Endothelial cell of umbilical vein (primary cell): Measurements from ENCODE around the gene DZIP1. TPM values are rescaled to one million over a fixed set of nuclear protein-coding genes. Genes with fewer than 3 reads are reported as not detected.

Experiments
- BruUV-seq: library from RNA; stranded (reverse); fragments of 400-500 nt; replicated peaks from 2 replicates; lab custom pipeline; 2021; lab: Mats Ljungman, UMichigan
- CTCF ChIA-PET: fragments of 300-600, 350-600 bp; sonication (Branson Sonifier 250); formaldehyde crosslinking; loops from one replicate; lab custom pipeline; 2021; ENCODE audit warnings: antibody characterized with exemption, inconsistent platforms; lab: Charles Lee
- POLR2A ChIA-PET: fragments of 300-600, 350-600 bp; sonication (Branson Sonifier 250); formaldehyde crosslinking; loops from one replicate; lab custom pipeline; 2021; ENCODE audit warnings: antibody characterized with exemption, inconsistent platforms; lab: Charles Lee
- DNase-seq: peaks from one replicate; pipeline ENCODE4 v3.0.0-alpha.2; 2011; ENCODE audit warnings: low read depth, low spot score
- FAIRE-seq: peaks from 2 replicates; lab custom pipeline; 2011; peaks lifted over from hg19 to GRCh38; lab: Jason Lieb, UNC
- H2AFZ ChIP-seq: 2 replicates; pipeline ENCODE4 v1.6.0; 2012; ENCODE audit warnings: low read depth, low read length, control low read depth, inconsistent platforms
- H3K27ac ChIP-seq: 2 replicates; pipeline ENCODE4 v1.5.1; 2011; ENCODE audit warnings: low read depth, mild to moderate bottlenecking, control low read depth, low read length, moderate library complexity; ENCODE audit not compliant: insufficient read depth
- H3K27me3 ChIP-seq, 2 experiments: 2 replicates each; pipeline versions ENCODE4 v1.6.0 to v1.6.1; 2011; ENCODE audit warnings: low read length in 2 of 2, mixed read lengths in 1 of 2; ENCODE audit not compliant: control insufficient read depth in 2 of 2, insufficient read depth in 2 of 2
- H3K36me3 ChIP-seq, 2 experiments: 2 replicates in 1 of 2; 3 replicates in 1 of 2; pipeline ENCODE4 v1.5.1; 2011; ENCODE audit warnings: low read length in 2 of 2, mild to moderate bottlenecking in 1 of 2, moderate library complexity in 1 of 2; ENCODE audit not compliant: control insufficient read depth in 2 of 2, insufficient read depth in 2 of 2; ENCODE audit errors: extremely low read depth in 1 of 2
- H3K4me1 ChIP-seq: 3 replicates; pipeline ENCODE4 v1.5.1; 2011; ENCODE audit warnings: mild to moderate bottlenecking, low read length; ENCODE audit not compliant: control insufficient read depth, insufficient read depth; ENCODE audit errors: extremely low read depth
- H3K4me2 ChIP-seq: 2 replicates; pipeline ENCODE4 v1.6.1; 2011; ENCODE audit warnings: low read length, control low read depth, mixed read lengths; ENCODE audit not compliant: insufficient read depth
- H3K4me3 ChIP-seq, 3 experiments: fragments of 200-600 bp in 1 of 3; sonication (generic), shearing (Covaris generic) in 1 of 3; replicated peaks in 1 of 3; 2 replicates each; pipeline ENCODE4 v1.5.1; 2011 to 2016; ENCODE audit warnings: control low read depth in 3 of 3, low read length in 3 of 3, mild to moderate bottlenecking in 2 of 3, inconsistent platforms in 1 of 3, low read depth in 1 of 3, moderate library complexity in 1 of 3; ENCODE audit not compliant: insufficient read depth in 1 of 3
- H3K79me2 ChIP-seq: 2 replicates; pipeline ENCODE4 v1.6.0; 2012; ENCODE audit warnings: low read length, inconsistent platforms; ENCODE audit not compliant: control insufficient read depth, insufficient read depth
- H3K9ac ChIP-seq: replicated peaks from 2 replicates; pipeline ENCODE3; 2011; ENCODE audit warnings: low read length, control low read depth; ENCODE audit not compliant: insufficient read depth; ENCODE audit errors: extremely low read depth
- H3K9me1 ChIP-seq: replicated peaks from 3 replicates; pipeline ENCODE4 v1.6.0; 2011; ENCODE audit warnings: mild to moderate bottlenecking, low read length; ENCODE audit not compliant: control insufficient read depth, insufficient read depth; ENCODE audit errors: extremely low read depth
- H3K9me3 ChIP-seq: replicated peaks from 2 replicates; pipeline ENCODE4 v1.5.1; 2012; ENCODE audit warnings: low read length, inconsistent platforms; ENCODE audit not compliant: control insufficient read depth, insufficient read depth
- H4K20me1 ChIP-seq: replicated peaks from 2 replicates; pipeline ENCODE3; 2011; ENCODE audit warnings: mild to moderate bottlenecking, low read length; ENCODE audit not compliant: control insufficient read depth, insufficient read depth; ENCODE audit errors: extremely low read depth
- FOS ChIP-seq: IDR thresholded peaks from 2 replicates; pipeline ENCODE4 v1.6.1; 2011; ENCODE audit warnings: mild to moderate bottlenecking, low read length, moderate library complexity, borderline replicate concordance; ENCODE audit not compliant: insufficient read depth
- GATA2 ChIP-seq: IDR thresholded peaks from 2 replicates; pipeline ENCODE4 v1.7.0; 2011; ENCODE audit warnings: low read depth, mild to moderate bottlenecking, moderate library complexity, mixed read lengths, low read length; ENCODE audit not compliant: insufficient read length, insufficient read depth
- JUN ChIP-seq: IDR thresholded peaks from 2 replicates; pipeline ENCODE4 v1.6.1; 2011; ENCODE audit warnings: borderline replicate concordance, low read depth; ENCODE audit not compliant: insufficient read length, insufficient read depth
- MYC ChIP-seq: IDR thresholded peaks from one replicate; pipeline ENCODE4 v1.6.1; 2011; ENCODE audit warnings: mild to moderate bottlenecking, low read depth, low read length
- POLR2A ChIP-seq: IDR thresholded peaks from 2 replicates; pipeline ENCODE4 v1.6.1; 2012; ENCODE audit warnings: low read depth, mild to moderate bottlenecking, control low read depth, low read length
- POLR2AphosphoS5 ChIP-seq: IDR thresholded peaks from 2 replicates; pipeline ENCODE4 v1.6.1; 2012; ENCODE audit warnings: low read depth, mild to moderate bottlenecking, control low read depth, low read length, moderate library complexity; ENCODE audit not compliant: insufficient read depth
- dilution Hi-C: fragments of 300-500 bp; cut with MboI; formaldehyde crosslinking; loops from one replicate; pipeline ENCODE4 v1.15.0; 2019; ENCODE audit warnings: low sequenced_read_pairs; ENCODE audit not compliant: extremely low pct_ligation_motif_present
- intact Hi-C: fragments of 100-400 bp; cut with micrococcal nuclease; formaldehyde crosslinking; loops from one replicate; pipeline ENCODE4 v1.10.0; 2022
- polyA plus RNA-seq, 4 experiments: library from polyadenylated mRNA; depleted of rRNA in 3 of 4; stranded (reverse) in 3 of 4; unstranded in 1 of 4; fragments of >200 nt; gene quantifications; 2 replicates each; pipeline versions ENCODE4 v1.2.1 to v1.2.3, GENCODE V29; 2011 to 2012; ENCODE audit warnings: missing spikeins in 1 of 4
- total RNA-seq: library from RNA; stranded (reverse); gene quantifications from 2 replicates; pipeline ENCODE4 v1.2.3, GENCODE V29; 2021
- TF ChIP-seq, protein P1 (sequence below): IDR thresholded peaks from 2 replicates; pipeline ENCODE4 v1.6.1; 2011; ENCODE audit not compliant: insufficient read depth, insufficient read length
- TF ChIP-seq, protein P2 (sequence below), 2 donors: IDR thresholded peaks; 1 replicate in 1 of 2; 2 replicates in 1 of 2; pipeline ENCODE4 v1.5.1; 2011; ENCODE audit warnings: low read length in 2 of 2, mild to moderate bottlenecking in 2 of 2, moderate library complexity in 2 of 2, control low read depth in 1 of 2, inconsistent platforms in 1 of 2, low read depth in 1 of 2; ENCODE audit not compliant: insufficient read depth in 1 of 2; ENCODE audit errors: extremely low read depth in 1 of 2

The DZIP1 gene
- total and polyA plus RNA-seq, 2 donors (not counting 3 experiments of a cell fraction or from before 2014, with no cell fraction given): 8.6 to 32.1 TPM

DNA sequence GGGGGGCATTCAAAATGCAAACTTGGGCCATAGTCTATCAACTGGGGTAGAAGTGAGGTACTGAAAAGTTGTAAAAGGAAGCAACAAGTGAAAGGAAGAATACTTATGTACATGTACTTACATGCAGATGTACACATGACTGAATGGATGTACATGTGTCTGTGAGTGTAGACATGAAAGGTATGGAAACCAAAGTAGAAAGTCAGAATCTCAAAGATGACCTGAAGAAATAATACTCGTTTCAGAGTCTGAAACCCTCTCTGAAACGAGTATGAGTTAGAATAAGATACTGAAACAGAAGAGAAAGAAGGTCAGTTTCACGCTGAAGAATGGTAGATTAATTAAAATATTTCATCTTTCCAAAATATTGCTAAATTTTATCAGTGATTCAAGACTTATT is 13.9 kb downstream of the DZIP1 start:
- no peaks in the 10 kb centered on the region for H4K20me1 ChIP-seq
- TF ChIP-seq JUN (no peak), MYC (no peak), POLR2AphosphoS5 (no peak), GATA2 (no peak), FOS (no peak), POLR2A (no peak)
- TF ChIP-seq, protein P1, sequence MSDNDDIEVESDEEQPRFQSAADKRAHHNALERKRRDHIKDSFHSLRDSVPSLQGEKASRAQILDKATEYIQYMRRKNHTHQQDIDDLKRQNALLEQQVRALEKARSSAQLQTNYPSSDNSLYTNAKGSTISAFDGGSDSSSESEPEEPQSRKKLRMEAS: no peak
- TF ChIP-seq, protein P2, sequence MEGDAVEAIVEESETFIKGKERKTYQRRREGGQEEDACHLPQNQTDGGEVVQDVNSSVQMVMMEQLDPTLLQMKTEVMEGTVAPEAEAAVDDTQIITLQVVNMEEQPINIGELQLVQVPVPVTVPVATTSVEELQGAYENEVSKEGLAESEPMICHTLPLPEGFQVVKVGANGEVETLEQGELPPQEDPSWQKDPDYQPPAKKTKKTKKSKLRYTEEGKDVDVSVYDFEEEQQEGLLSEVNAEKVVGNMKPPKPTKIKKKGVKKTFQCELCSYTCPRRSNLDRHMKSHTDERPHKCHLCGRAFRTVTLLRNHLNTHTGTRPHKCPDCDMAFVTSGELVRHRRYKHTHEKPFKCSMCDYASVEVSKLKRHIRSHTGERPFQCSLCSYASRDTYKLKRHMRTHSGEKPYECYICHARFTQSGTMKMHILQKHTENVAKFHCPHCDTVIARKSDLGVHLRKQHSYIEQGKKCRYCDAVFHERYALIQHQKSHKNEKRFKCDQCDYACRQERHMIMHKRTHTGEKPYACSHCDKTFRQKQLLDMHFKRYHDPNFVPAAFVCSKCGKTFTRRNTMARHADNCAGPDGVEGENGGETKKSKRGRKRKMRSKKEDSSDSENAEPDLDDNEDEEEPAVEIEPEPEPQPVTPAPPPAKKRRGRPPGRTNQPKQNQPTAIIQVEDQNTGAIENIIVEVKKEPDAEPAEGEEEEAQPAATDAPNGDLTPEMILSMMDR (IDR thresholded peaks at IDR 0.05; ENCODE audit: extremely low read depth in 1 of 2, insufficient read depth in 1 of 2, low read depth in 1 of 2, low read length in 2 of 2): no peak
- H3K4me2 ChIP-seq: no peak overlapping the region
- DNase-seq (no peak), FAIRE-seq (no peak)
- no peaks in the 10 kb centered on the region for H3K4me1 ChIP-seq
- H3K9me1 ChIP-seq: no peaks in the 10 kb centered on the region
- H3K36me3 ChIP-seq: peaks cover 19 to 35% of the 10 kb centered on the region in 2 experiments
- ChIA-PET CTCF (interaction anchor here (1.0 to 2.1 kb wide), 4 partner anchors 13 to 203 kb away, joined by 3 to 6 read pairs (median 4); partner anchors contain the start of gene DZIP1), POLR2A (no interaction called here)
- no peak overlapping the region for H3K9ac ChIP-seq
- H2AFZ ChIP-seq: no peak overlapping the region
- dilution Hi-C loops (no loop called here), intact Hi-C loops (no loop called here)
- no peaks in the 10 kb centered on the region for H3K9me3 ChIP-seq
- no peak overlapping the region for H3K27ac ChIP-seq
- no peak overlapping the region for H3K4me3 ChIP-seq
- BruUV-seq: no TSS peak
- H3K27me3 ChIP-seq: no peaks in the 10 kb centered on the region
- H3K79me2 ChIP-seq: no peaks in the 10 kb centered on the region
